Measurements from ENCODE around the gene CAMSAP2.
A peak's percentile ranks its signal among the peaks of the same experiment; 100 is the strongest.

CAMSAP2 gene, protein sequence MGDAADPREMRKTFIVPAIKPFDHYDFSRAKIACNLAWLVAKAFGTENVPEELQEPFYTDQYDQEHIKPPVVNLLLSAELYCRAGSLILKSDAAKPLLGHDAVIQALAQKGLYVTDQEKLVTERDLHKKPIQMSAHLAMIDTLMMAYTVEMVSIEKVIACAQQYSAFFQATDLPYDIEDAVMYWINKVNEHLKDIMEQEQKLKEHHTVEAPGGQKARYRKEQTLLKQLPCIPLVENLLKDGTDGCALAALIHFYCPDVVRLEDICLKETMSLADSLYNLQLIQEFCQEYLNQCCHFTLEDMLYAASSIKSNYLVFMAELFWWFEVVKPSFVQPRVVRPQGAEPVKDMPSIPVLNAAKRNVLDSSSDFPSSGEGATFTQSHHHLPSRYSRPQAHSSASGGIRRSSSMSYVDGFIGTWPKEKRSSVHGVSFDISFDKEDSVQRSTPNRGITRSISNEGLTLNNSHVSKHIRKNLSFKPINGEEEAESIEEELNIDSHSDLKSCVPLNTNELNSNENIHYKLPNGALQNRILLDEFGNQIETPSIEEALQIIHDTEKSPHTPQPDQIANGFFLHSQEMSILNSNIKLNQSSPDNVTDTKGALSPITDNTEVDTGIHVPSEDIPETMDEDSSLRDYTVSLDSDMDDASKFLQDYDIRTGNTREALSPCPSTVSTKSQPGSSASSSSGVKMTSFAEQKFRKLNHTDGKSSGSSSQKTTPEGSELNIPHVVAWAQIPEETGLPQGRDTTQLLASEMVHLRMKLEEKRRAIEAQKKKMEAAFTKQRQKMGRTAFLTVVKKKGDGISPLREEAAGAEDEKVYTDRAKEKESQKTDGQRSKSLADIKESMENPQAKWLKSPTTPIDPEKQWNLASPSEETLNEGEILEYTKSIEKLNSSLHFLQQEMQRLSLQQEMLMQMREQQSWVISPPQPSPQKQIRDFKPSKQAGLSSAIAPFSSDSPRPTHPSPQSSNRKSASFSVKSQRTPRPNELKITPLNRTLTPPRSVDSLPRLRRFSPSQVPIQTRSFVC (N-terminal part only)

DNA sequence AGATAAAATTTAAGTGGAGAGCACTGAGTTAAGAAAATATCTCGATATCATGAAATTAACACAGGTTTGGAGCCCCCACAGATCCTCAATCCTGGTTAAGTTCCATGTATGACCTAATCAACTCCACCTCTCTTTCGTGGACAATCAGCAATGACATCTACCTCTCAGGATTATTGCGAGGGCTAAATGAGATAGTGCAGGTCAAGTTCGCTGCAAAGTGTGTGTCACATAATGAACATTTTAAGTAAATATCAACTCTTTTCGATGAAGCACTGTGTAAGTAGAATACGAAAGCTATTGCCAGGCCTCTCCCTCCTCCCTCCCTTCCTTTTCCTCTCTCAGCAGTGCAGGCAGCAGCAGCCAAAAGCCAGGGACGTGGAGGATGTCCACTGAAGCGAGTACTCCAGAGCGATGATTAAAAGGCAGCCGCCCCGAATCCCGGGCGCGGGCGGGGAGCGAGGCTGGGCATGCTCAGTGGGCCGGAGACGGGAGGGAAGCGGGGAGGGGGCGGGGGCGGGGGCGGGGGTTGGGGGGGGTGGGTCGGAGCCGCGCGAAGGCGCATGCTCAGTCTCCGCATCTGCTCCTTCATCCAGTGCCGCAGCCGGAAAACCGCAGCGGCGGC lies at the start of gene CAMSAP2:
TSS of gene CAMSAP2 (plus strand) at position 567 of the 622 bp plus-strand sequence. CDS start 935 bp downstream, outside the sequence.
- Mint-ChIP-seq H3K27me3 (no peaks in the 10 kb centered on the region), H3K36me3 (no peaks in the 10 kb centered on the region), H3K27ac (peak within 1 kb of the TSS; percentile 78), H3K9me3 (ENCODE audit: low read depth) (no peaks in the 10 kb centered on the region), H3K4me3 (peak within 1 kb of the TSS; percentile 93), H3K4me1 (ENCODE audit: low read depth) (peaks cover 31% of the 10 kb centered on the region)

DNA sequence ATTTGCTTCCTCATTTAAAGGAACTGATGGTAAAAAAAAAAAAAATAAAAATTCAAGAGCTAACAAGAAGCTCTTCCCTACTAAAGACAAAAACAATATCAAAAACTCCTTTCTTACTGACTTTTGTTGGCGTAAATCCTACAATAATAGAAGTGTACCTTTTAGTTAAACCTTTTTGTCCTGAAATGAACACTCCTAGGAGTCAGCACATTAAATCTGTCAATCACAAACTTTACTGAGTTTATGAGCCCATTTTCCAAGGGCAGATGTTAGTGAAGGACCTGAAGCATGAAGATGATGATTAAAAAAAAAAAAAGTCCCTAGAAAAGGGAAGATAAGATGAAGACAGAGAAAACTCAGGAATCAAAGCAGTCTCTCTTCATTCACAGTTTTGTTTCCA lies 46.4 kb upstream of the CAMSAP2 start:
- no peaks in the 10 kb centered on the region for H3K4me1 Mint-ChIP-seq (ENCODE audit: low read depth)
- H3K36me3 Mint-ChIP-seq = no peaks in the 10 kb centered on the region
- H3K9me3 Mint-ChIP-seq (ENCODE audit: low read depth) = no peaks in the 10 kb centered on the region
- no peak overlapping the region for H3K4me3 Mint-ChIP-seq
- H3K27me3 Mint-ChIP-seq = peaks cover 2% of the 10 kb centered on the region
- H3K27ac Mint-ChIP-seq = no peak overlapping the region

DNA sequence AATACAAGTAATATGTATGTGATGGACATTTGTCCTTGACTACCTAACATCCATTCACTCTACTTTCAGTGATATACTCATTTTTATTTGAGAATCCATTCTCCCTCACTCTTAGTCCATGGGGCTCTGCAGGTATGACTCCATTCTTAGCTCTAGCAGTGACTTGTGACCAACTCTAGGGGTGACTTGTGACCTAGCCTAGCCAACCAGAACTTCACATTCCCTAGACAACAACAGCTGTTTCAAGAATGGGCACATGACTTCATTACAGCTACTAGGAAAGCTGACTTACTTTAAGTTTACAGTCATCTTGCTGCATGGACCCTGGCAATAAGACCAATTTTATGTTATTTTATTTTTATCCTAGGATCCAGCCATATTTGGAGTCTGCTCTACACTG lies 45.4 kb upstream of the CAMSAP2 start:
- Mint-ChIP-seq H3K27me3 (peaks cover under 1% of the 10 kb centered on the region), H3K9me3 (ENCODE audit: low read depth) (no peaks in the 10 kb centered on the region), H3K27ac (no peak overlapping the region), H3K4me3 (no peak overlapping the region), H3K36me3 (no peaks in the 10 kb centered on the region), H3K4me1 (ENCODE audit: low read depth) (no peaks in the 10 kb centered on the region)

DNA sequence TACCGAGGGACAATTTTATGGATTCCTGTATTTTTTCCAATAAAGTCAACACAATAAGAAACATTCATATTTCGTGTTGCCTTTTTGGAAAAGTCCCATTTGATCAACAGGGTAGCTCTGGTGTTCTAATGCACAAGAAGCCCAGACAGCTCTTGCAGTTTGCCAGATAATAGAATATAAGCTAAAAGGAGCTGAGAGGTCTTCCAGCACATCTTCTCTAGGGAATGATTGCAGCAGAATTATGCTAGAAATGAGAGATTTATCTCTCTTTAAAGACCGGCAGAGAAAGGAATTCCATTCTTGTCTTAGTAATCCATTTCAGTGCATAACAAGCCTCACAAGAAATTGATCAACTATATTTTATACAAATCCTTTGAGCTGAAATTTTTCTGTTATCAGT lies 44.0 kb upstream of the CAMSAP2 start:
- Mint-ChIP-seq H3K27ac (no peak overlapping the region), H3K4me3 (no peak overlapping the region), H3K36me3 (no peaks in the 10 kb centered on the region), H3K9me3 (ENCODE audit: low read depth) (no peaks in the 10 kb centered on the region), H3K4me1 (ENCODE audit: low read depth) (no peaks in the 10 kb centered on the region), H3K27me3 (no peaks in the 10 kb centered on the region)

DNA sequence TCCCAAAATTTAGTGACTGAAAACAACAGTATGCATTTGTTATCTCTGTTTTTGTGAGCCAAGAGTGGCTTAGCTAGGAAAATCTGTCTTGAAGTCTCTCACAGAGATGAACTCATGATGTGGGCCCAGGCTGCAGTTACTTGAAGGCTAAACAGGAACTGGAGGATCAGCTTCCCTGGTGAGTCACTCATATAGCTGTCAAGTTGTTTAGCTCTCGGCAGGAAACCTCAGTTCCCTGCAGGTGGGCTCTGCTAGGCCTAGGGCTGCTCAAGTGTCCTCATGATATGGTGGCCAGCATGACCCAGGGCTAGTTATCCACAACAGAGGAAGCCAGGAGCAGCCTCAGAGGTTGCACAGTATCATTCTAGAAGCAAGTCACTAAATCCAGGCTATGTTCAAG lies 38.8 kb upstream of the CAMSAP2 start:
- H3K9me3 Mint-ChIP-seq (ENCODE audit: low read depth) = no peaks in the 10 kb centered on the region
- no peaks in the 10 kb centered on the region for H3K27me3 Mint-ChIP-seq
- H3K36me3 Mint-ChIP-seq = no peaks in the 10 kb centered on the region
- H3K4me1 Mint-ChIP-seq (ENCODE audit: low read depth) = no peaks in the 10 kb centered on the region
- H3K27ac Mint-ChIP-seq = no peak overlapping the region
- no peak overlapping the region for H3K4me3 Mint-ChIP-seq

DNA sequence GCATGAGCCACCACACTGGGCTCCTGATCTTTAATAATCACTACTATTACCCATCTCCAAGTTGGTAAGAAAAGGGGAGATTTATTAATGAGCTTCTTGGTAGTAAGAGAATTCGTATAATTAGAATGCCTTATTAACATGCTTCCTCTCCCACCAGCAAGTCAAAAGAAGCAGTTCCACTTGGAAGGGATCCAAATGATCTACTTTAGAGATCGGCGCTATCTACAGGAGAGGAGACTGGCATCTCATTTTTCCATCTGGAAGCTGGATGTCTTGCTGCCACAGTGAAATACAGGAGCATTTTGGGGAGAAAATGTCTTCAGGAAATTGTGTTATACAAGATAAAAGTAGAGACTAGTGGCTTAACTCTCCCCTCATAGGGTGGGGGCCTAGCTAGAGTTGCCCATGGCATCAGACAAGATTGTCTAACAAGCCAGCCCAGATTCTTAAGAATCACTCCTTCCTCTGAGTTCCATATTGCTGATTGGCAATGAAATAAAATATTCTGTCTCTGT lies 33.6 kb upstream of the CAMSAP2 start:
- Mint-ChIP-seq H3K9me3 (ENCODE audit: low read depth) (no peaks in the 10 kb centered on the region), H3K4me3 (no peak overlapping the region), H3K27me3 (no peaks in the 10 kb centered on the region), H3K27ac (no peak overlapping the region), H3K36me3 (no peaks in the 10 kb centered on the region), H3K4me1 (ENCODE audit: low read depth) (no peaks in the 10 kb centered on the region)

DNA sequence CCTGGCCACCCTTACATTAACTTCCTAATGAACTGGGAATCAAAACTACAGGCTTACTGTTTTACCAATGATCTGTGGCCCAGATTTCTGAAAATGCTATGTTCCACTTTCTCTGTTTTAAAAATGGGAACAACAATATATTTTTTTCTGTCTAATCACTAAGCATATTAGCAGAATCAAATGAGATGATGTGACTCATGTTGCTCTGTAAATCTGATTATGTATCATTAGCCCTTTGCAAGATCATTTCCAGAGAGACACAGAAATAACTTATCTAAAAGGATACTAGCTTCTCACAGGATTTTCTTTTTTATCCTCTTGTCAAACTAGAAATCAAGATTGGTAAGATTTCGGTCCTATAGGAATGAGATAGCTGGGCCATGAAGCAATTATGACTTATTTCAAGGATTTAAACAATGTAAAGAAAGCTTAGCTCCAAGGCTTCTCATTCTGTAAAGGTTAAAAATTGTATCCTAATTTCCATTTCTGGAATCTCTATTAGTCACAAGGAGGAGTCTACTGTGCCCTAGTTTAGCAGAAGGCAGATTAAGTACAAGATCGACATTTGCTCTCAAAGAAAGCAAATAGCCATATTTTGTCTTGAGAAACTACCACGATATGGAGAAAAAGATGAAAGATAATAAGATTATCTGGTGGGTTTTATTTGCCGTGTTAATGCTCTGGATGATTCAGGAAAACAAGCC lies 32.4 kb upstream of the CAMSAP2 start:
- Mint-ChIP-seq H3K36me3 (no peaks in the 10 kb centered on the region), H3K9me3 (ENCODE audit: low read depth) (no peaks in the 10 kb centered on the region), H3K27me3 (no peaks in the 10 kb centered on the region), H3K4me3 (no peak overlapping the region), H3K4me1 (ENCODE audit: low read depth) (no peaks in the 10 kb centered on the region), H3K27ac (no peak overlapping the region)

DNA sequence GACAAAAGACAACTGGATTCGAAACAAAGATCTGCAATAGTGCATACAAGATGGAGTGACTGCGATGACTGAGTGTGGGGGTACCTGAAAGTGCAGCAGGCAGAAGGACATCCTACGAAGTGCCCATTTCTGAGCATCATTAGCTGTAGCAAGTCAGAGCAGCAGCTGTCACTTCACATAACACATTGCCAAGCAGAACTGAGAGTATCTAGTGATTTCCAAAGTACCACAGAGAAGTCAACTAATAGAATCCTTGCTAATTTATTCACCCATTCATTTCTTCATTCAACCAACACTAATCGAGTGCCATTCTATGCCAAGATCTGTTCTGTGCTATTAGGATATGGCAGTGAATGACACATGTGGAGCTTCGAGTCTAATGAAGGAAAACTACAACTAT lies 31.6 kb upstream of the CAMSAP2 start:
- Mint-ChIP-seq H3K4me1 (ENCODE audit: low read depth) (no peaks in the 10 kb centered on the region), H3K36me3 (no peaks in the 10 kb centered on the region), H3K9me3 (ENCODE audit: low read depth) (no peaks in the 10 kb centered on the region), H3K27me3 (no peaks in the 10 kb centered on the region), H3K4me3 (no peak overlapping the region), H3K27ac (no peak overlapping the region)

DNA sequence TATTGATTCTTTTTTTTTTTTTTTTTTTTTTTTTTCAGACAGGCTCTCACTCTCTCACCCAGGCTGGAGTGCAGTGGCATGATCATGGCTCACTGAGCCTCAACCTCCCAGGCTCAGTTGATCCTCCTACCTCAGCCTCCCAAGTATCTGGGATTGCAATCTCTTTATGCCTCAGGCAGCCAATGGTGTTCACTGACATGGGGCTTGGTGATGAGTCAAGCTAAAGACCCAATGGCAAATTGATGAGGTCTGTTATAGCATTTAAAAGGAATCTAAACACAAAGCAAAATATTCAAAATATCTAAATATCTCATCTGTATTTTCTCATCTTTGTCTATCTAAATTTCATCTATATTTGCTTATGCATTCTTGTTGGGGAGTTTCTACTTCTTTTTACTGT lies 30.5 kb upstream of the CAMSAP2 start:
- Mint-ChIP-seq H3K4me1 (ENCODE audit: low read depth) (no peaks in the 10 kb centered on the region), H3K27me3 (no peaks in the 10 kb centered on the region), H3K36me3 (no peaks in the 10 kb centered on the region)

DNA sequence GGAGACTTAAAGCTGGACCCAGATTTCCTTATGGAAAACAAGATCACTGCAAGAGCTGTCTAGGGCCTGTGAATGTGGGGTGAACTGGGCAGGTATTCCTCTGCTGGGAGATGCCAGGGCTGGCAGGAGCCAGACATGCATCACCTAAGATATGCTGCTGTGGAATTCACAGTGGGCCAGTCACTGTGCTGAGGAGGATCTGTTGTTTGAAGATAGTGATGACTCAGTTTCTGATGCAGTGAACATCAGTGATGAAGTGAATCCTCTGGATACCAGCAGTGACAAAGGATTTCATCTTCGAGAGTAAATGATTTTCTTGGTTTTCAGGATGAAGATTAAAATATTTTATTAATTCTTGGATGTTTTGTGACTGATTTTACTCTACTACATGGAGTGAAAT lies 29.9 kb upstream of the CAMSAP2 start:
- H3K36me3 Mint-ChIP-seq = no peaks in the 10 kb centered on the region
- no peak overlapping the region for H3K4me3 Mint-ChIP-seq
- no peak overlapping the region for H3K27ac Mint-ChIP-seq
- no peaks in the 10 kb centered on the region for H3K4me1 Mint-ChIP-seq (ENCODE audit: low read depth)
- H3K9me3 Mint-ChIP-seq (ENCODE audit: low read depth) = no peaks in the 10 kb centered on the region
- H3K27me3 Mint-ChIP-seq = no peaks in the 10 kb centered on the region

More for the DNA sequence above, 30.5 kb upstream of the CAMSAP2 start:
- Mint-ChIP-seq H3K27ac (no peak overlapping the region), H3K9me3 (ENCODE audit: low read depth) (no peaks in the 10 kb centered on the region), H3K4me3 (no peak overlapping the region)

DNA sequence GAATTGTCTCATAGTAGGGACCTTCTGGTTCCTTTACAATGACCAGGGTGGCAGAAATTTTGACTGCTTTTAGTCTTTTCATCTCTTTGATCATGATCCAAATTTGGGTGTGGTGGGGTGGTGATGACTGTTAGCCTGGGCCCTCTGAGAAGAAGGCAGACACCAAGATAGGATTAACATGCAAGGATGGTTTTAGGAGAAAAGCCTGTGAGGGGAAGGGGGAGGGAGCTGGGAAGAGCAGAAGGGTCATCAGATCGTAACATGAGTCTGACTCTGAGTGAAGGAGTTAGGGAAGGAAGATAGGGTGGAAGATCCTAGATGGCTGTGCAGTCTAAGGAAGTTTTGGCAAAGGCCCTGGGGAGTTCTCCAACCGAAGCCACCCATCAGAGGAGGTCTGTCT lies 28.5 kb upstream of the CAMSAP2 start:
- H3K27me3 Mint-ChIP-seq = no peaks in the 10 kb centered on the region

DNA sequence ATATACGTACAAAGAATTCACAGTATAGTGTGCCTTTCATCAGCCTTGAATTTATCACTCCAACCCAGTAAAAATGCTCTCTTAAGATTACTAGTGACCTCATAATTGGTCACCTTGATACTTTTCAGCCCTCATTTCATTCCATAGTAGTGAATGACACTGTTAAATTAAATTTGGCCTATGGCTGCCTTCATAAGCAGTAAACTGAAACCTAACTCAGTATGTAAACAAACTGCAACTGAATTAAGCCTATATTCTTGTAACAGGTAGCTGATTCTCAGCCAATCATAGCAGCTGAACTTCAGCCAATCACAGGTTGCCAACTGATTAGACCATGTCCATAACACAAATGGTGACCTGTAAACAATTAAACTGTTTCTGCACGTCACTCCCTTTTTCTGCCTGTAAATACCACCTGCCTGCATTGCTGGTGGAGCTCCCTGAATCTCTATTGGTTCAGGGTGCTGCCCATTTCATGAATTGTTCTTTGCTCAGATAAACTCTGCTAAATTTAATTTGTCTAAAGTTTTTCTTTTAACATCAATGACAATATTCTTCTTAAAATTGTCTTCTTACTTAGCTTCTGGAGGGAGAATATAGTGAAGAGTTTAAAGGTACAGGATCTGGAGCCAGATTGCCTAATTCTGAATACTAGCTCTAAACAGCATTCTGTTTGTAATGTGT lies 24.0 kb upstream of the CAMSAP2 start:
- no peaks in the 10 kb centered on the region for H3K4me1 Mint-ChIP-seq (ENCODE audit: low read depth)
- H3K36me3 Mint-ChIP-seq = peaks cover 2% of the 10 kb centered on the region
- no peak overlapping the region for H3K4me3 Mint-ChIP-seq
- peaks cover 3% of the 10 kb centered on the region for H3K27me3 Mint-ChIP-seq
- H3K27ac Mint-ChIP-seq = no peak overlapping the region
- H3K9me3 Mint-ChIP-seq (ENCODE audit: low read depth) = no peaks in the 10 kb centered on the region

More for the DNA sequence above, 28.5 kb upstream of the CAMSAP2 start:
- Mint-ChIP-seq H3K36me3 (peaks cover 2% of the 10 kb centered on the region), H3K4me3 (no peak overlapping the region), H3K4me1 (ENCODE audit: low read depth) (no peaks in the 10 kb centered on the region), H3K27ac (no peak overlapping the region), H3K9me3 (ENCODE audit: low read depth) (no peaks in the 10 kb centered on the region)

DNA sequence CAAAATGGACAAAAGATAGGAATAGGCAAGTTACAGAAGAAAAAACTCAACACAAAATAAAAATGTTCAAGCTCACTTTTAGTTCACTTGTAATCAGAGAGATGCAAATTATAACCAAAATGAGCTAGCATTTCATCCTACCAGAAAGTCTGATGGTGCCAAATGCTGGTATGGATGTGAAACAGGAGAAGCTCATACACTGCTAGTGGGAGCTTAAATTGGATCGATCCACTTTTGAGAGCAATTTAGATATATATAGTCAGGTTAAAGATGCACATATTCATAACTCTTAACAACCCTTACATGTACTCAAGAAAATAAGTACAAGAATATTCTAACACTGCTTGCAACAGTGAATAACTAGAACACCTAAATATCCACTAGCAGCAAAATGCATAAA lies 18.5 kb upstream of the CAMSAP2 start:
- H3K27me3 Mint-ChIP-seq = peaks cover 3% of the 10 kb centered on the region
- H3K9me3 Mint-ChIP-seq (ENCODE audit: low read depth) = no peaks in the 10 kb centered on the region
- H3K27ac Mint-ChIP-seq = no peak overlapping the region
- H3K4me3 Mint-ChIP-seq = no peak overlapping the region
- no peaks in the 10 kb centered on the region for H3K36me3 Mint-ChIP-seq
- no peaks in the 10 kb centered on the region for H3K4me1 Mint-ChIP-seq (ENCODE audit: low read depth)

DNA sequence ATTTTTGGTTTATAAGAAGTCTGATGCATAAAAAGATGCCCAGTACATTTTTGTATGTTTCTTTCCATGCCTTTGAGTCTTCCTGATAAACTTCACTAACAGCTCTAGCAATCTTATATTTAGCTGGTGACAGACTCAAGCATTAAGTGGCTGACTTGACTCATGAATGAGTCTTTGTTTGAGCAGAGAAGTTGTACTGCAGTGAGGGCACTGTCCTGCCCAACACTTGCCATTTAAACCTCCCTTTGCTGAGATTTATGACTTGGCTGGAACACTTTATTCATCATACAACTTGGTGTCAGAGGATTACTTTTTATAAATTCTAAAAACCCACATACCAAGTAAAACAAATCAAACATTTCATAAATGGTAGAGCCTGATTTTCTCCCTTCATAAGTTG lies 14.6 kb upstream of the CAMSAP2 start:
- Mint-ChIP-seq H3K27me3 (no peaks in the 10 kb centered on the region), H3K9me3 (ENCODE audit: low read depth) (no peaks in the 10 kb centered on the region), H3K27ac (no peak overlapping the region), H3K4me1 (ENCODE audit: low read depth) (no peaks in the 10 kb centered on the region), H3K36me3 (no peaks in the 10 kb centered on the region), H3K4me3 (no peak overlapping the region)
